Neural cell (in vitro differentiated cells): Measurements from ENCODE around the gene TUBB1. TPM values are rescaled to one million over a fixed set of nuclear protein-coding genes. Genes with fewer than 3 reads are reported as not detected.

Experiments used
- H2AFZ ChIP-seq: fragments of 200-600, 300-800 bp; sonication (generic), shearing (Covaris generic); 2 replicates; pipeline ENCODE4 v1.6.0; 2014; ENCODE audit warnings: low read depth, mild to moderate bottlenecking, antibody characterized with exemption, low read length, moderate library complexity
- H3F3A ChIP-seq: fragments of 200-600 bp; shearing (Covaris generic); 2 replicates; pipeline ENCODE4 v1.6.1; 2016; ENCODE audit warnings: mild to moderate bottlenecking, moderate library complexity, mixed read lengths, antibody characterized with exemption, low read length; ENCODE audit not compliant: insufficient read depth, poor library complexity, severe bottlenecking
- H3K27ac ChIP-seq: fragments of 200-600, 300-800 bp; sonication (generic), shearing (Covaris generic); 2 replicates; pipeline ENCODE4 v1.5.1; 2014; ENCODE audit warnings: mild to moderate bottlenecking, low read length, moderate library complexity
- H3K27me3 ChIP-seq: fragments of 300-800, 200-600 bp; sonication (generic), shearing (Covaris generic); 2 replicates; pipeline ENCODE4 v1.6.0; 2014; ENCODE audit warnings: mild to moderate bottlenecking, low read depth, low read length, moderate library complexity; ENCODE audit not compliant: insufficient read depth
- H3K36me3 ChIP-seq: fragments of 300-800, 200-600 bp; sonication (generic), shearing (Covaris generic); 2 replicates; pipeline ENCODE4 v1.5.1; 2014; ENCODE audit warnings: mild to moderate bottlenecking, antibody characterized with exemption, low read length, moderate library complexity; ENCODE audit not compliant: insufficient read depth
- H3K4me2 ChIP-seq: fragments of 300-800, 200-600 bp; sonication (generic), shearing (Covaris generic); 2 replicates; pipeline ENCODE4 v1.6.0; 2014; ENCODE audit warnings: mild to moderate bottlenecking, low read length
- H3K4me3 ChIP-seq: fragments of 300-800, 200-600 bp; sonication (generic), shearing (Covaris generic); 2 replicates; pipeline ENCODE4 v1.5.1; 2014; ENCODE audit warnings: mild to moderate bottlenecking, low read length, moderate library complexity
- H3K79me2 ChIP-seq: fragments of 200-600 bp; shearing (Covaris generic); replicated peaks from 2 replicates; pipeline ENCODE4 v1.6.0; 2014; ENCODE audit warnings: mild to moderate bottlenecking, low read length, moderate library complexity; ENCODE audit not compliant: insufficient read depth
- H3K9ac ChIP-seq: fragments of 300-800, 200-600 bp; sonication (generic), shearing (Covaris generic); 2 replicates; pipeline ENCODE4 v1.6.1; 2016; ENCODE audit warnings: mild to moderate bottlenecking, low read length, mixed read lengths
- H3K9me2 ChIP-seq: fragments of 200-600 bp; shearing (Covaris generic); 2 replicates; pipeline ENCODE4 v1.6.1; 2016; ENCODE audit warnings: mild to moderate bottlenecking, low read length, mixed read lengths; ENCODE audit not compliant: insufficient read depth
- H3K9me3 ChIP-seq: fragments of 200-600, 300-800 bp; sonication (generic), shearing (Covaris generic); 2 replicates; pipeline ENCODE4 v1.6.1; 2016; ENCODE audit warnings: mild to moderate bottlenecking, mixed run types, low read length, moderate library complexity, mixed read lengths
- H4K20me1 ChIP-seq: fragments of 200-600 bp; shearing (Covaris generic); 2 replicates; pipeline ENCODE4 v1.6.1; 2016; ENCODE audit warnings: mild to moderate bottlenecking, mixed run types; ENCODE audit not compliant: insufficient read depth
- EP300 ChIP-seq: fragments of 450-650 bp; conservative IDR thresholded peaks from 2 replicates; pipeline ENCODE4 v1.6.1; 2014; ENCODE audit warnings: antibody characterized with exemption, mild to moderate bottlenecking, moderate library complexity; ENCODE audit not compliant: poor library complexity, severe bottlenecking
- EZH2 ChIP-seq: fragments of 200-600, 300-800 bp; shearing (Covaris generic), sonication (generic); IDR thresholded peaks from 2 replicates; pipeline ENCODE4 v1.6.1; 2014; ENCODE audit warnings: antibody characterized with exemption, low read length, borderline replicate concordance, mild to moderate bottlenecking; ENCODE audit not compliant: insufficient read depth, poor library complexity, severe bottlenecking
- MXI1 ChIP-seq: fragments of 450-650 bp; conservative IDR thresholded peaks from 2 replicates; pipeline ENCODE4 v1.6.1; 2014; ENCODE audit warnings: antibody characterized with exemption, mild to moderate bottlenecking; ENCODE audit not compliant: poor library complexity, severe bottlenecking
- POLR2AphosphoS5 ChIP-seq: IDR thresholded peaks from 2 replicates; pipeline ENCODE4 v1.6.1; 2012
- RAD21 ChIP-seq: fragments of 450-650 bp; conservative IDR thresholded peaks from 2 replicates; pipeline ENCODE4 v1.6.1; 2014; ENCODE audit warnings: antibody characterized with exemption, mild to moderate bottlenecking, moderate library complexity
- SMC3 ChIP-seq: fragments of 450-650 bp; conservative IDR thresholded peaks from 2 replicates; pipeline ENCODE4 v1.6.1; 2014; ENCODE audit warnings: antibody characterized with exemption, mild to moderate bottlenecking, moderate library complexity; ENCODE audit not compliant: poor library complexity
- TAF1 ChIP-seq: IDR thresholded peaks from 2 replicates; pipeline ENCODE4 v1.6.1; 2012; ENCODE audit warnings: low read depth
- polyA plus RNA-seq: library from polyadenylated mRNA; depleted of rRNA; stranded (reverse); fragments of >200 nt; gene quantifications from 2 replicates; pipeline ENCODE4 v1.2.3, GENCODE V29; 2014
- TF ChIP-seq, protein P1 (sequence below): fragments of 450-650 bp; IDR thresholded peaks from 2 replicates; pipeline ENCODE4 v1.5.1; 2014; ENCODE audit warnings: antibody characterized with exemption, mild to moderate bottlenecking, moderate library complexity; ENCODE audit not compliant: poor library complexity, severe bottlenecking
- TF ChIP-seq, protein P2 (sequence below): IDR thresholded peaks from 2 replicates; pipeline ENCODE4 v1.6.1; 2012; ENCODE audit warnings: borderline replicate concordance

The TUBB1 gene
- polyA plus RNA-seq, 1 donor from 2014 or later = not detected

DNA sequence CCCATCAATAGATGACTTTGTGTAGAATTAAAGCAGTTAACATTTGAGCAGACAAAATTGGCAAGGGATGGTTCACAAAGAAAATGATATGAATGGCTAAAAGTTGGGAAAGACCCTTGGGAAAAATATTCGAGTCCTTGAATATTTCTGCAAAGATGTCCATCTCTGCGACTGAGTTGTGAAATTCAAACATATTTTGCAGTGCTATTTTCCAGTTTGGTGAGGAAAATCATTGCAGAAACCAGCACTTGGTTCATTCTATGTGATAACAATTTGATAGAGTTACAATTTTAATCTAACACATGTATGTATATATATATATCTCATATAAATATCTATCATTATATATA is 29.4 kb downstream of the TUBB1 start:
- H3K9me3 ChIP-seq = no peaks in the 10 kb centered on the region
- H3K36me3 ChIP-seq = no peaks in the 10 kb centered on the region
- no peak overlapping the region for H2AFZ ChIP-seq
- no peaks in the 10 kb centered on the region for H3K27me3 ChIP-seq
- H4K20me1 ChIP-seq = no peaks in the 10 kb centered on the region
- TF ChIP-seq EZH2 (no peak), TAF1 (no peak), EP300 (no peak), POLR2AphosphoS5 (no peak), MXI1 (no peak), SMC3 (no peak), RAD21 (no peak)
- TF ChIP-seq, protein P1, sequence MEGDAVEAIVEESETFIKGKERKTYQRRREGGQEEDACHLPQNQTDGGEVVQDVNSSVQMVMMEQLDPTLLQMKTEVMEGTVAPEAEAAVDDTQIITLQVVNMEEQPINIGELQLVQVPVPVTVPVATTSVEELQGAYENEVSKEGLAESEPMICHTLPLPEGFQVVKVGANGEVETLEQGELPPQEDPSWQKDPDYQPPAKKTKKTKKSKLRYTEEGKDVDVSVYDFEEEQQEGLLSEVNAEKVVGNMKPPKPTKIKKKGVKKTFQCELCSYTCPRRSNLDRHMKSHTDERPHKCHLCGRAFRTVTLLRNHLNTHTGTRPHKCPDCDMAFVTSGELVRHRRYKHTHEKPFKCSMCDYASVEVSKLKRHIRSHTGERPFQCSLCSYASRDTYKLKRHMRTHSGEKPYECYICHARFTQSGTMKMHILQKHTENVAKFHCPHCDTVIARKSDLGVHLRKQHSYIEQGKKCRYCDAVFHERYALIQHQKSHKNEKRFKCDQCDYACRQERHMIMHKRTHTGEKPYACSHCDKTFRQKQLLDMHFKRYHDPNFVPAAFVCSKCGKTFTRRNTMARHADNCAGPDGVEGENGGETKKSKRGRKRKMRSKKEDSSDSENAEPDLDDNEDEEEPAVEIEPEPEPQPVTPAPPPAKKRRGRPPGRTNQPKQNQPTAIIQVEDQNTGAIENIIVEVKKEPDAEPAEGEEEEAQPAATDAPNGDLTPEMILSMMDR = no peak
- TF ChIP-seq, protein P2, sequence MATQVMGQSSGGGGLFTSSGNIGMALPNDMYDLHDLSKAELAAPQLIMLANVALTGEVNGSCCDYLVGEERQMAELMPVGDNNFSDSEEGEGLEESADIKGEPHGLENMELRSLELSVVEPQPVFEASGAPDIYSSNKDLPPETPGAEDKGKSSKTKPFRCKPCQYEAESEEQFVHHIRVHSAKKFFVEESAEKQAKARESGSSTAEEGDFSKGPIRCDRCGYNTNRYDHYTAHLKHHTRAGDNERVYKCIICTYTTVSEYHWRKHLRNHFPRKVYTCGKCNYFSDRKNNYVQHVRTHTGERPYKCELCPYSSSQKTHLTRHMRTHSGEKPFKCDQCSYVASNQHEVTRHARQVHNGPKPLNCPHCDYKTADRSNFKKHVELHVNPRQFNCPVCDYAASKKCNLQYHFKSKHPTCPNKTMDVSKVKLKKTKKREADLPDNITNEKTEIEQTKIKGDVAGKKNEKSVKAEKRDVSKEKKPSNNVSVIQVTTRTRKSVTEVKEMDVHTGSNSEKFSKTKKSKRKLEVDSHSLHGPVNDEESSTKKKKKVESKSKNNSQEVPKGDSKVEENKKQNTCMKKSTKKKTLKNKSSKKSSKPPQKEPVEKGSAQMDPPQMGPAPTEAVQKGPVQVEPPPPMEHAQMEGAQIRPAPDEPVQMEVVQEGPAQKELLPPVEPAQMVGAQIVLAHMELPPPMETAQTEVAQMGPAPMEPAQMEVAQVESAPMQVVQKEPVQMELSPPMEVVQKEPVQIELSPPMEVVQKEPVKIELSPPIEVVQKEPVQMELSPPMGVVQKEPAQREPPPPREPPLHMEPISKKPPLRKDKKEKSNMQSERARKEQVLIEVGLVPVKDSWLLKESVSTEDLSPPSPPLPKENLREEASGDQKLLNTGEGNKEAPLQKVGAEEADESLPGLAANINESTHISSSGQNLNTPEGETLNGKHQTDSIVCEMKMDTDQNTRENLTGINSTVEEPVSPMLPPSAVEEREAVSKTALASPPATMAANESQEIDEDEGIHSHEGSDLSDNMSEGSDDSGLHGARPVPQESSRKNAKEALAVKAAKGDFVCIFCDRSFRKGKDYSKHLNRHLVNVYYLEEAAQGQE = no peak
- H3K79me2 ChIP-seq = no peaks in the 10 kb centered on the region
- no peak overlapping the region for H3K27ac ChIP-seq
- H3F3A ChIP-seq = no peaks in the 10 kb centered on the region
- no peak overlapping the region for H3K9ac ChIP-seq
- H3K4me3 ChIP-seq = no peak overlapping the region
- H3K9me2 ChIP-seq = no peaks in the 10 kb centered on the region
- no peak overlapping the region for H3K4me2 ChIP-seq

DNA sequence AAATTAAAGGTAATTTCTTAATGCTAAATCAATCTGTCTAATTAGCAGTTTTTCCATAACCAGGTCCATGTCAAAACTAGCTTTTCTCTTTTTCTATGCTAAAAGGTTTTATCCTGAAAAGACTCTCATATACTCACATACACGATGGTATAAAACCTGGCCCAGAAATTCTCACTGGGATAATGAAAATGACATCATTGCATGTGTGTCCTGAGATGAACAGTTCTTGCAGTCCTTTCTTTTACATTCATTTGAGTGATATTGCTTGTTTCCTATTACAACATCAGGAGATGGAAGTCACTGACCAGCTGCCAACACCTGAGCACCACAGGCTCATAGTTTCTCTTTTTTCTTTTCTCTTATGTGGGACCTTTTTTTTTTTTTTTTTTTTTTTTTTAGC is 31.2 kb downstream of the TUBB1 start:
- H3K4me2 ChIP-seq = no peak overlapping the region
- no peak for TF ChIP-seq RAD21
- no peak for TF ChIP-seq TAF1
- TF ChIP-seq, protein P1 = no peak
- no peak for TF ChIP-seq POLR2AphosphoS5
- TF ChIP-seq SMC3 = no peak
- no peak for TF ChIP-seq EZH2

More for the DNA sequence above, 31.2 kb downstream of the TUBB1 start:
- no peaks in the 10 kb centered on the region for H3K79me2 ChIP-seq
- no peaks in the 10 kb centered on the region for H3F3A ChIP-seq
- no peak overlapping the region for H3K27ac ChIP-seq
- H3K9me3 ChIP-seq = no peaks in the 10 kb centered on the region
- H3K36me3 ChIP-seq = no peaks in the 10 kb centered on the region
- no peak overlapping the region for H3K9ac ChIP-seq
- no peaks in the 10 kb centered on the region for H4K20me1 ChIP-seq
- H3K4me3 ChIP-seq = no peak overlapping the region
- H3K9me2 ChIP-seq = no peaks in the 10 kb centered on the region
- no peaks in the 10 kb centered on the region for H3K27me3 ChIP-seq
- H2AFZ ChIP-seq = no peak overlapping the region
